Measurements from ENCODE around the gene USP9X. TPM values are rescaled to one million over a fixed set of nuclear protein-coding genes. Genes with fewer than 3 reads are reported as not detected.

USP9X gene
- polyA plus RNA-seq, 1 of the 3 experiments (the other 2 are of a cell fraction): 13.2 TPM

- CTCF ChIA-PET: interaction anchor here (5.2 kb wide), 1 partner anchor 18 kb away, joined by 19 read pairs; no protein-coding TSS in a partner anchor
- DNase-seq: no peak
- H3K79me2 ChIP-seq (ENCODE audit: insufficient read depth): peaks cover 100% of the 10 kb centered on the region
- H4K20me1 ChIP-seq (ENCODE audit: insufficient read depth): peaks cover 99% of the 10 kb centered on the region
- 85% methylated on average over 7 of the region's 7 CpGs for WGBS (ENCODE audit: low lambda C conversion rate)
- H3F3A ChIP-seq (replicated peaks; ENCODE audit: insufficient read depth): peaks cover 26% of the 10 kb centered on the region
- peak overlapping the region in 1 of 2 experiments; percentile 80; a peak in 2 of 4 replicates for H3K27ac ChIP-seq (ENCODE audit: low read depth in 2 of 2, low read length in 1 of 2)
- no peaks in the 10 kb centered on the region for H3K9me3 ChIP-seq
- peak overlapping the region; percentile 23 for H3K4me2 ChIP-seq
- peaks cover 0 to under 1% of the 10 kb centered on the region in 2 experiments for H3K36me3 ChIP-seq (replicated peaks in 1 of 2; ENCODE audit: control insufficient read depth in 1 of 2, insufficient read depth in 2 of 2, low read length in 1 of 2)
- no peak overlapping the region for H3K4me3 ChIP-seq (ENCODE audit: low read depth in 2 of 2, low read length in 1 of 2)
- TF ChIP-seq ZBTB33 (IDR thresholded peaks at IDR 0.05; ENCODE audit: borderline replicate concordance, low read depth): no peak
- no peak for TF ChIP-seq TCF12 (IDR thresholded peaks at IDR 0.05)
- no peak for TF ChIP-seq JUND (IDR thresholded peaks at IDR 0.05)
- TF ChIP-seq MAX (IDR thresholded peaks at IDR 0.05; ENCODE audit: low read depth): no peak
- no peak for TF ChIP-seq USF2 (IDR thresholded peaks at IDR 0.05; ENCODE audit: borderline replicate concordance, low read depth, low read length)
- no peak for TF ChIP-seq TAF1 (IDR thresholded peaks at IDR 0.05; ENCODE audit: borderline replicate concordance, low read depth, low read length)
- no peak for TF ChIP-seq EP300 (IDR thresholded peaks at IDR 0.05; ENCODE audit: borderline replicate concordance in 1 of 2, low read depth in 1 of 2, low read length in 1 of 2)
- H3K9me2 ChIP-seq: no peaks in the 10 kb centered on the region
- H3K4me1 ChIP-seq (ENCODE audit: control insufficient read depth in 1 of 2, insufficient read depth in 2 of 2, low read depth in 1 of 2, low read length in 1 of 2): peaks cover 2 to 7% of the 10 kb centered on the region in 2 experiments; a peak in 2 of 4 replicates
- H3K9ac ChIP-seq: no peak overlapping the region
- no peak overlapping the region for H2AFZ ChIP-seq (ENCODE audit: low read depth)
- no peaks in the 10 kb centered on the region for H3K27me3 ChIP-seq (ENCODE audit: insufficient read depth)
- POLR2A ChIA-PET: interaction anchor here (1.0 kb wide), 1 partner anchor 12 kb away, joined by 3 read pairs; the partner anchor contains the start of gene USP9X
These were observed 11.2 kb downstream of the USP9X start for GRCh38 chrX:41096339-41096955.

GRCh38 chrX:41097326-41097725 is 12.1 kb downstream of the USP9X start:
- Histone ChIP-seq H3K9me3 (no peaks in the 10 kb centered on the region), H3K27me3 (ENCODE audit: insufficient read depth) (no peaks in the 10 kb centered on the region), H3K4me2 (peak overlapping the region; percentile 23; the same call in 1 of the 2 replicates), H2AFZ (ENCODE audit: low read depth) (no peak overlapping the region), H3F3A (replicated peaks; ENCODE audit: insufficient read depth) (peaks cover 26% of the 10 kb centered on the region), H3K9me2 (no peaks in the 10 kb centered on the region), H3K36me3 (replicated peaks in 1 of 2; ENCODE audit: control insufficient read depth in 1 of 2, insufficient read depth in 2 of 2, low read length in 1 of 2) (no peaks in the 10 kb centered on the region), H3K27ac (ENCODE audit: low read depth in 2 of 2, low read length in 1 of 2) (peak overlapping the region in 1 of 2 experiments; percentile 80; a peak in 2 of 4 replicates), H3K4me3 (ENCODE audit: low read depth in 2 of 2, low read length in 1 of 2) (no peak overlapping the region), H3K79me2 (ENCODE audit: insufficient read depth) (peaks cover 100% of the 10 kb centered on the region), H3K9ac (no peak overlapping the region), H3K4me1 (ENCODE audit: control insufficient read depth in 1 of 2, insufficient read depth in 2 of 2, low read depth in 1 of 2, low read length in 1 of 2) (peaks cover 2 to 7% of the 10 kb centered on the region in 2 experiments; a peak in 2 of 4 replicates), H4K20me1 (ENCODE audit: insufficient read depth) (peaks cover 98% of the 10 kb centered on the region)
- ChIA-PET CTCF (interaction anchor here (5.2 kb wide), 1 partner anchor 18 kb away, joined by 19 read pairs; no protein-coding TSS in a partner anchor), POLR2A (no interaction called here)
- TF ChIP-seq GABPA (IDR thresholded peaks at IDR 0.05; ENCODE audit: low read depth) (no peak), PBX3 (IDR thresholded peaks at IDR 0.05) (0 out of 2 replicates have a peak, but pooled peaks have one; percentile 11), TCF12 (IDR thresholded peaks at IDR 0.05) (peak; percentile 4; the same call in 1 of the 2 replicates), FOXJ3 (CRISPR knock-in tag; IDR thresholded peaks at IDR 0.05) (no peak), JUND (IDR thresholded peaks at IDR 0.05) (no peak)
- no peak for DNase-seq

Measured in SK-N-SH (cell line).